ENCODE results near the gene COP1.

DNA sequence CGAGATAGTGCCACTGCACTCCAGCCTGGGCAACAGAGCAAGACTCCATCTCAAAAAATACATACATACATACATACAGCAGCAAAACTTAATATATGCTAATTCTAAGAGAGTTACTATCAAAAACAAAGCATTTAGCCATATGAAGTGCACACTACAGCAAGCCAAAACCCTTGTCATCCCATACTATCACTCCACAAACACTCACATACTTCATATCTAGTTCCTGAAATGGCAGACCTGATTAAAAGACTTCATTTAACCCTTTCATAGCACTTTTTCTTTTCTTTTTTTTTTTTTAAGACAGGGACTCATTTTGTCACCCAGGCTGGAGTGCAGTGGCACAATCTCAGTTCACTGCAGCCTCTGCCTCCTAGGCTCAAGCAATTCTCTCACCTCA, 65.6 kb downstream of the COP1 start:
- TF ChIP-seq FOXP2 (optimal IDR thresholded peaks at IDR 0.05; ENCODE audit: control extremely low read depth, extremely low read length, insufficient read depth): no peak
- no peak for TF ChIP-seq EZH2 (IDR thresholded peaks at IDR 0.05)

Measured in SK-N-MC (cell line).